CD8-positive, alpha-beta memory T cell (primary cell): ENCODE measurements around the gene VDR. TPM values are rescaled to one million over a fixed set of nuclear protein-coding genes. Genes with fewer than 3 reads are reported as not detected.

Source experiments
- CTCF ChIA-PET: fragments of 350-600 bp; sonication (Branson Sonifier 250); formaldehyde crosslinking; loops from one replicate; lab custom pipeline; 2021; ENCODE audit warnings: antibody characterized with exemption; lab: Charles Lee
- POLR2A ChIA-PET: fragments of 350-600 bp; sonication (Branson Sonifier 250); formaldehyde crosslinking; loops from one replicate; lab custom pipeline; 2021; ENCODE audit warnings: antibody characterized with exemption; lab: Charles Lee
- DNase-seq, 5 donors: peaks; one replicate each; pipeline versions ENCODE4 v3.0.0 to v3.0.0-alpha.2; 2020 to 2022; ENCODE audit warnings: mixed read lengths in 1 of 5
- H3K27ac ChIP-seq: one replicate; pipeline ENCODE4 v1.7.0; 2013; ENCODE audit warnings: low read depth, mild to moderate bottlenecking, low read length, moderate library complexity
- H3K27me3 ChIP-seq: 2 replicates; pipeline ENCODE4 v1.7.0; 2013; ENCODE audit warnings: low read length, mild to moderate bottlenecking; ENCODE audit not compliant: insufficient read depth, poor library complexity, severe bottlenecking
- H3K36me3 ChIP-seq: 2 replicates; pipeline ENCODE4 v1.7.0; 2013; ENCODE audit warnings: mild to moderate bottlenecking, low read length, moderate library complexity; ENCODE audit not compliant: insufficient read depth
- H3K4me1 ChIP-seq: 2 replicates; pipeline ENCODE4 v1.7.0; 2013; ENCODE audit warnings: mild to moderate bottlenecking, low read length, moderate library complexity; ENCODE audit not compliant: insufficient read depth
- H3K4me3 ChIP-seq: 2 replicates; pipeline ENCODE4 v1.7.0; 2013; ENCODE audit warnings: mild to moderate bottlenecking, low read length
- H3K9me3 ChIP-seq: 2 replicates; pipeline ENCODE4 v1.7.0; 2013; ENCODE audit warnings: mild to moderate bottlenecking, low read length
- H3K27ac Mint-ChIP-seq, 8 donors: one replicate each; pipeline ENCODE4 v1.8.0; 2020 to 2021; ENCODE audit warnings: mixed read lengths in 8 of 8, mild to moderate bottlenecking in 6 of 8, inconsistent platforms in 3 of 8, moderate library complexity in 3 of 8
- H3K27me3 Mint-ChIP-seq, 2 donors: one replicate each; pipeline ENCODE4 v1.8.0; 2020 to 2021; ENCODE audit warnings: mixed read lengths in 2 of 2, mild to moderate bottlenecking in 1 of 2, moderate library complexity in 1 of 2
- H3K36me3 Mint-ChIP-seq, 3 donors: one replicate each; pipeline ENCODE4 v1.8.0; 2020 to 2021; ENCODE audit warnings: mixed read lengths in 3 of 3, inconsistent platforms in 1 of 3, mild to moderate bottlenecking in 1 of 3
- H3K4me1 Mint-ChIP-seq, 3 donors: one replicate each; pipeline ENCODE4 v1.8.0; 2020 to 2021; ENCODE audit warnings: mixed read lengths in 3 of 3, inconsistent platforms in 1 of 3, mild to moderate bottlenecking in 1 of 3
- H3K4me3 Mint-ChIP-seq, 7 donors: one replicate each; pipeline ENCODE4 v1.8.0; 2020 to 2021; ENCODE audit warnings: mixed read lengths in 7 of 7, mild to moderate bottlenecking in 6 of 7, moderate library complexity in 4 of 7, inconsistent platforms in 2 of 7
- H3K9me3 Mint-ChIP-seq, 5 donors: one replicate each; pipeline ENCODE4 v1.8.0; 2020 to 2022; ENCODE audit warnings: mixed read lengths in 5 of 5, mild to moderate bottlenecking in 3 of 5, moderate library complexity in 2 of 5, inconsistent platforms in 1 of 5
- polyA plus RNA-seq: library from polyadenylated mRNA; unstranded; fragments of 300-500 nt; fragmentation: Illumina TruSeq; gene quantifications from one replicate; pipeline ENCODE4 v1.2.3, GENCODE V29; 2021
- total RNA-seq, 2 experiments: library from RNA; stranded (reverse); gene quantifications; one replicate each; pipeline ENCODE4 v1.2.3, GENCODE V29; 2021

VDR gene
- total and polyA plus RNA-seq, 3 experiments from 2014 or later: 0.54 to 83.4 (median 79.6) TPM

GRCh38 chr12:47887529-47887928, 17.3 kb downstream of the VDR start:
- no peaks in the 10 kb centered on the region for H3K27me3 ChIP-seq
- no peaks in the 10 kb centered on the region for H3K36me3 ChIP-seq
- no peaks in the 10 kb centered on the region for H3K9me3 Mint-ChIP-seq
- no peak overlapping the region for H3K4me3 ChIP-seq
- H3K27me3 Mint-ChIP-seq: peaks cover 3 to 4% of the 10 kb centered on the region in 2 donors
- H3K4me3 Mint-ChIP-seq: no peak overlapping the region
- peak overlapping the region in 2 of 8 donors; percentile 18 to 80 for H3K27ac Mint-ChIP-seq
- no peak for DNase-seq
- H3K4me1 Mint-ChIP-seq: peaks cover 29 to 54% (median 50%) of the 10 kb centered on the region in 3 donors
- ChIA-PET CTCF (no interaction called here), POLR2A (no interaction called here)
- no peak overlapping the region for H3K27ac ChIP-seq
- no peaks in the 10 kb centered on the region for H3K9me3 ChIP-seq
- H3K4me1 ChIP-seq: peaks cover 39% of the 10 kb centered on the region
- H3K36me3 Mint-ChIP-seq: no peaks in the 10 kb centered on the region

GRCh38 chr12:47886510-47887240, 18.1 kb downstream of the VDR start:
- H3K27me3 ChIP-seq: no peaks in the 10 kb centered on the region
- H3K27ac Mint-ChIP-seq: peak overlapping the region in 1 of 8 donors; percentile 56
- peaks cover 4 to 9% of the 10 kb centered on the region in 2 donors for H3K27me3 Mint-ChIP-seq
- H3K4me1 ChIP-seq: peaks cover 44% of the 10 kb centered on the region
- H3K9me3 Mint-ChIP-seq: no peaks in the 10 kb centered on the region
- CTCF ChIA-PET: no interaction called here
- no peak overlapping the region for H3K4me3 ChIP-seq
- POLR2A ChIA-PET: interaction anchor here (0.7 kb wide), 1 partner anchor 18 kb away, joined by 3 read pairs; no protein-coding TSS in a partner anchor
- DNase-seq: no peak
- no peaks in the 10 kb centered on the region for H3K36me3 Mint-ChIP-seq
- H3K4me1 Mint-ChIP-seq: peaks cover 34 to 60% (median 57%) of the 10 kb centered on the region in 3 donors
- peak overlapping the region in 1 of 7 donors; percentile 10 for H3K4me3 Mint-ChIP-seq
- no peaks in the 10 kb centered on the region for H3K9me3 ChIP-seq
- no peak overlapping the region for H3K27ac ChIP-seq
- H3K36me3 ChIP-seq: no peaks in the 10 kb centered on the region

DNA sequence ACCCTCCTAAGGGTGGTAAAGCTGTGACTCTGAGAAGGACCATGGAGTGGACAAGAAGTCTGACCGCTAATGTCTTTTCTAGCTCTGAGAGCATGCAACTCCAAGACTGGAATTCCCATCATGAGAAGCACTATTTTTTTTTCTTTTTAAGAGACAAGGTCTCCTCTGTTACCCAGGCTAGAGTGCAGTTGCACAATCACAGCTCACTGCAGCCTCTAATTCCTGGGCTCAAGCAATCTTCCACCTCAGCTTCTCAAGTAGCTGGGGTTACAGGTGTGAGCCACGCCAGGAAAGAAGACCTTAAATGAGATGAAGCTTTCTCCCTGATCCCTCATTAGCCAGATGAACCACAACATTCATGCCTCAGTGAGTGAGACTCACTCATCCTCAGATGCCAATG, 19.2 kb downstream of the VDR start:
- H3K4me3 ChIP-seq: no peak overlapping the region
- peaks cover 34 to 62% (median 58%) of the 10 kb centered on the region in 3 donors for H3K4me1 Mint-ChIP-seq
- H3K4me1 ChIP-seq: peaks cover 44% of the 10 kb centered on the region
- H3K4me3 Mint-ChIP-seq: no peak overlapping the region
- H3K27ac ChIP-seq: no peak overlapping the region
- no peaks in the 10 kb centered on the region for H3K36me3 ChIP-seq
- POLR2A ChIA-PET: no interaction called here
- H3K27me3 ChIP-seq: no peaks in the 10 kb centered on the region
- no peaks in the 10 kb centered on the region for H3K9me3 ChIP-seq
- CTCF ChIA-PET: interaction anchor here (0.6 to 0.8 kb wide), 2 partner anchors 11 to 64 kb away, joined by 3 read pairs; no protein-coding TSS in a partner anchor
- DNase-seq: no peak
- peak overlapping the region in 1 of 8 donors; percentile 61 for H3K27ac Mint-ChIP-seq
- H3K36me3 Mint-ChIP-seq: no peaks in the 10 kb centered on the region
- peaks cover 4 to 14% of the 10 kb centered on the region in 2 donors for H3K27me3 Mint-ChIP-seq
- H3K9me3 Mint-ChIP-seq: no peaks in the 10 kb centered on the region

DNA sequence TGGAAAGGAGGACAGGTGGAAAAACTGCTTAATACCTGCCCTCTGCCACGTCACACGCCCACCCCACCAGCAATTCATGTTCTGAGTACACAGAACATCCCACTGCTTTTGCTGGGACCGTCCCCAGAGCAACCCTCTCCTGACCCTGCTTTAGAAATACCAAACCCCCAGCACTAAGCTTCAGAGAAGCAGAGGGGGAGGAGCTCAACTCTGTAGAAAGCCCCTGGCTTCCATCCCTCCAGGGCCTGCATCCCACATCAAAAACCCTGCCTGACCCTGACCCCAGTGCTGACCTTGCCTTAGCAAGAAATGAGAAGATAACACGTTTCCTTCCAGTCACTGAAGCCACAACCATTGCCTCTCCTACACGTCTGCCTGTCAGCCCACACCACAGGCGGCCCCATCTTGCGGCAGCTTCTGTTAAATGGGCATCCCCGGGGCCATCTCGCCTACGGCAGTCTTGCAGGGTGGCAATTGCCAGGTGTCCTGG, 19.7 kb downstream of the VDR start:
- no peak overlapping the region for H3K4me3 ChIP-seq
- H3K27ac ChIP-seq: no peak overlapping the region
- peak in 3 of 5 donors; percentile 7 to 22 (median 9) for DNase-seq
- peaks cover 44% of the 10 kb centered on the region for H3K4me1 ChIP-seq
- H3K27me3 Mint-ChIP-seq: peaks cover 4 to 14% of the 10 kb centered on the region in 2 donors
- H3K4me1 Mint-ChIP-seq: peaks cover 34 to 62% (median 58%) of the 10 kb centered on the region in 3 donors
- no peaks in the 10 kb centered on the region for H3K9me3 Mint-ChIP-seq
- ChIA-PET CTCF (interaction anchor here (0.8 kb wide), 1 partner anchor 12 kb away, joined by 3 read pairs; no protein-coding TSS in a partner anchor), POLR2A (no interaction called here)
- no peaks in the 10 kb centered on the region for H3K36me3 ChIP-seq
- H3K36me3 Mint-ChIP-seq: no peaks in the 10 kb centered on the region
- peak overlapping the region in 6 of 8 donors; percentile 30 to 74 (median 56) for H3K27ac Mint-ChIP-seq
- H3K27me3 ChIP-seq: no peaks in the 10 kb centered on the region
- H3K9me3 ChIP-seq: no peaks in the 10 kb centered on the region
- H3K4me3 Mint-ChIP-seq: peak overlapping the region in 3 of 7 donors; percentile 32 to 43 (median 40)

DNA sequence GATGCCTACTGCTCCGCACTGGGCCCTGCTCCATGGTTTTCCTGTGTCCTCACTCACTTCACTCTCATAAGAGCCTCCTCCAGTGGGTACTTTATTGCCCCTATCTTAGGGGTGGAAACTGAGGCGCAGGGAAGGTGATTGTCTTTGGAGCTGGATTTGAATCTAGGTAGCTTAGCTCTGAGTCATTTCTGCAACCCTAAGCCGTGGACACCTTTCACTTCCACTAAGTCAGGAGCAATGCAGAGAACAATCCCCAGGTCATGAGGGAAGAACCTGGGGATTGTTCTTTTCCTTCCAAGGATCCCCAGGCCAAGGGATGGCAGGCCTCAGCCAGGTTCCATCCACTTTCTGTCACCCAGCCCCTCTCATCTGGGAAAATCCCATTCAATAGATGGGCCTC, 20.3 kb downstream of the VDR start:
- Mint-ChIP-seq H3K27ac (peak overlapping the region in 2 of 8 donors; percentile 45 to 61), H3K36me3 (no peaks in the 10 kb centered on the region), H3K4me1 (peaks cover 34 to 62% (median 56%) of the 10 kb centered on the region in 3 donors), H3K4me3 (peak overlapping the region in 1 of 7 donors; percentile 28), H3K27me3 (peaks cover 4 to 14% of the 10 kb centered on the region in 2 donors), H3K9me3 (no peaks in the 10 kb centered on the region)
- Histone ChIP-seq H3K36me3 (no peaks in the 10 kb centered on the region), H3K4me1 (peaks cover 44% of the 10 kb centered on the region), H3K27me3 (no peaks in the 10 kb centered on the region), H3K4me3 (no peak overlapping the region), H3K9me3 (no peaks in the 10 kb centered on the region), H3K27ac (no peak overlapping the region)
- ChIA-PET CTCF (no interaction called here), POLR2A (no interaction called here)
- DNase-seq: no peak

GRCh38 chr12:47883663-47884195, 21.1 kb downstream of the VDR start:
- H3K9me3 Mint-ChIP-seq: no peaks in the 10 kb centered on the region
- H3K27ac ChIP-seq: no peak overlapping the region
- POLR2A ChIA-PET: interaction anchor here (0.6 kb wide), 1 partner anchor 189 kb away, joined by 5 read pairs; no protein-coding TSS in a partner anchor
- peaks cover 4 to 14% of the 10 kb centered on the region in 2 donors for H3K27me3 Mint-ChIP-seq
- peak overlapping the region in 3 of 8 donors; percentile 53 to 88 (median 75) for H3K27ac Mint-ChIP-seq
- H3K36me3 ChIP-seq: no peaks in the 10 kb centered on the region
- DNase-seq: no peak
- peaks cover 30 to 55% (median 49%) of the 10 kb centered on the region in 3 donors for H3K4me1 Mint-ChIP-seq
- CTCF ChIA-PET: interaction anchor here (1.1 kb wide), 1 partner anchor 79 kb away, joined by 3 read pairs; no protein-coding TSS in a partner anchor
- peaks cover 38% of the 10 kb centered on the region for H3K4me1 ChIP-seq
- no peaks in the 10 kb centered on the region for H3K9me3 ChIP-seq
- no peaks in the 10 kb centered on the region for H3K27me3 ChIP-seq
- H3K36me3 Mint-ChIP-seq: no peaks in the 10 kb centered on the region
- H3K4me3 Mint-ChIP-seq: peak overlapping the region; percentile 15 to 85 (median 79)
- H3K4me3 ChIP-seq: peak overlapping the region; percentile 37

- no peaks in the 10 kb centered on the region for H3K27me3 ChIP-seq
- Mint-ChIP-seq H3K27ac (peak overlapping the region in 4 of 8 donors; percentile 71 to 88 (median 74)), H3K36me3 (no peaks in the 10 kb centered on the region), H3K27me3 (peaks cover 4 to 14% of the 10 kb centered on the region in 2 donors), H3K4me1 (peaks cover 30 to 49% (median 45%) of the 10 kb centered on the region in 3 donors), H3K4me3 (peak overlapping the region; percentile 41 to 85 (median 79)), H3K9me3 (no peaks in the 10 kb centered on the region)
- peak overlapping the region; percentile 37 for H3K4me3 ChIP-seq
- ChIA-PET POLR2A (interaction anchor here (0.6 kb wide), 1 partner anchor 189 kb away, joined by 5 read pairs; no protein-coding TSS in a partner anchor), CTCF (interaction anchor here (1.1 kb wide), 1 partner anchor 80 kb away, joined by 3 read pairs; no protein-coding TSS in a partner anchor)
- peak in 1 of 5 donors; percentile 37 for DNase-seq
- H3K27ac ChIP-seq: no peak overlapping the region
- peaks cover 38% of the 10 kb centered on the region for H3K4me1 ChIP-seq
- H3K36me3 ChIP-seq: no peaks in the 10 kb centered on the region
- H3K9me3 ChIP-seq: no peaks in the 10 kb centered on the region
Observed at GRCh38 chr12:47882781-47883546, 21.8 kb downstream of the VDR start.
